Vagina (tissue), 2 donors: Measurements from ENCODE around the gene RPTOR.

Experiments used
- POLR2A ChIP-seq, 2 donors: fragments of 450-650 bp; IDR thresholded peaks; one replicate each; pipeline ENCODE4 v1.6.1; 2017; ENCODE audit warnings: antibody characterized with exemption in 2 of 2, mild to moderate bottlenecking in 2 of 2, moderate library complexity in 2 of 2
- POLR2AphosphoS5 ChIP-seq, 2 donors: sonication (generic); formaldehyde crosslinking; IDR thresholded peaks; one replicate each; pipeline ENCODE4 v1.9.0; 2017; ENCODE audit warnings: antibody characterized with exemption in 2 of 2, mild to moderate bottlenecking in 2 of 2, low read depth in 1 of 2; ENCODE audit not compliant: insufficient read depth in 1 of 2
- TF ChIP-seq, protein P1 (sequence below), 3 experiments: fragments of 450-650 bp in 2 of 3; fragments of 200-600 bp in 1 of 3; sonication (generic) in 1 of 3; IDR thresholded peaks; one replicate each; pipeline ENCODE4 v1.5.1; 2017 to 2019; ENCODE audit warnings: antibody characterized with exemption in 3 of 3, mild to moderate bottlenecking in 2 of 3, moderate library complexity in 2 of 3

DNA sequence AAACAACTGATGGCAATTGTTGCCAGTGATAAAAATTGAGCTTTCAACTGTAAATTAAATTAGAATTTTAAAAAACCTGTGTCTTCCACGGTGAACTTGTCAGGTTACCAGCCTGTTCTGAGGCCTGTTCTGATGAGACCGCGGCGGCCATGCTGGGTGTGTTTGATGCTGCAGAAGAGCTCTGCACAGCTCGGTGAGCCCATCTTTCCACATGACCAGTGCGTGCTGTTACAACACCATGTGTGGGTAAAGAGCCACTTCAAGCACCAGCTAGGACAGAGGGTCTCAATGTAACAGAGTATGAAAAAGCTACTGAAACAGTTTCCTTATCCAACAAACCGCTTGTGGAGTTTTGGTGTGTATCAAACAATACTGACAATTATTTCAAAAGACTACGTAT lies 48.5 kb downstream of the RPTOR start:
- TF ChIP-seq, protein P1, sequence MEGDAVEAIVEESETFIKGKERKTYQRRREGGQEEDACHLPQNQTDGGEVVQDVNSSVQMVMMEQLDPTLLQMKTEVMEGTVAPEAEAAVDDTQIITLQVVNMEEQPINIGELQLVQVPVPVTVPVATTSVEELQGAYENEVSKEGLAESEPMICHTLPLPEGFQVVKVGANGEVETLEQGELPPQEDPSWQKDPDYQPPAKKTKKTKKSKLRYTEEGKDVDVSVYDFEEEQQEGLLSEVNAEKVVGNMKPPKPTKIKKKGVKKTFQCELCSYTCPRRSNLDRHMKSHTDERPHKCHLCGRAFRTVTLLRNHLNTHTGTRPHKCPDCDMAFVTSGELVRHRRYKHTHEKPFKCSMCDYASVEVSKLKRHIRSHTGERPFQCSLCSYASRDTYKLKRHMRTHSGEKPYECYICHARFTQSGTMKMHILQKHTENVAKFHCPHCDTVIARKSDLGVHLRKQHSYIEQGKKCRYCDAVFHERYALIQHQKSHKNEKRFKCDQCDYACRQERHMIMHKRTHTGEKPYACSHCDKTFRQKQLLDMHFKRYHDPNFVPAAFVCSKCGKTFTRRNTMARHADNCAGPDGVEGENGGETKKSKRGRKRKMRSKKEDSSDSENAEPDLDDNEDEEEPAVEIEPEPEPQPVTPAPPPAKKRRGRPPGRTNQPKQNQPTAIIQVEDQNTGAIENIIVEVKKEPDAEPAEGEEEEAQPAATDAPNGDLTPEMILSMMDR (IDR thresholded peaks at IDR 0.05), result no peak
- TF ChIP-seq POLR2A (IDR thresholded peaks at IDR 0.05) (no peak), POLR2AphosphoS5 (IDR thresholded peaks at IDR 0.05; ENCODE audit: insufficient read depth in 1 of 2, low read depth in 1 of 2) (no peak)
